NCI-H82 (cell line): ENCODE measurements around the gene CHRM4.

ENCODE experiments used
- DNase-seq: peaks from one replicate; lab custom pipeline; 2025; lab: John Stamatoyannopoulos, UW

The CHRM4 gene

GRCh38 chr11:46402957-46403902 is 11.7 kb upstream of the CHRM4 start:
- DNase-seq = no peak

GRCh38 chr11:46397526-46397925 is 6.0 kb upstream of the CHRM4 start:
- no peak for DNase-seq

GRCh38 chr11:46393759-46394158 is 2.2 kb upstream of the CHRM4 start:
- no peak for DNase-seq

- DNase-seq = peak; percentile 51
Measured at GRCh38 chr11:46393231-46393616, 1.6 kb upstream of the CHRM4 start.

GRCh38 chr11:46392421-46393230 is 1.1 kb upstream of the CHRM4 start:
- DNase-seq = peak; percentile 61

GRCh38 chr11:46391186-46391577 is 394 bp downstream of the CHRM4 start:
- DNase-seq = peak; percentile 35

- peak; percentile 48 for DNase-seq
Measured at GRCh38 chr11:46390331-46391171, 1.0 kb downstream of the CHRM4 start.

- DNase-seq = peak; percentile 83
Measured at GRCh38 chr11:46389450-46390330, 1.9 kb downstream of the CHRM4 start.

GRCh38 chr11:46388619-46389449 is 2.7 kb downstream of the CHRM4 start:
- peak; percentile 65 for DNase-seq

- DNase-seq = no peak
Measured at GRCh38 chr11:46387919-46388618, 3.5 kb downstream of the CHRM4 start.

GRCh38 chr11:46387456-46387855 is 4.1 kb downstream of the CHRM4 start:
- no peak for DNase-seq

- DNase-seq = no peak
Measured at GRCh38 chr11:46386674-46387073, 4.9 kb downstream of the CHRM4 start.

- DNase-seq = no peak
Measured at GRCh38 chr11:46386005-46386578, 5.5 kb downstream of the CHRM4 start.

- DNase-seq = no peak
Measured at GRCh38 chr11:46385169-46386004, 6.2 kb downstream of the CHRM4 start.

GRCh38 chr11:46383974-46384701 is 7.4 kb downstream of the CHRM4 start:
- no peak for DNase-seq

- peak; percentile 65 for DNase-seq
Measured at GRCh38 chr11:46383404-46383758, 8.2 kb downstream of the CHRM4 start.

- peak; percentile 77 for DNase-seq
Measured at GRCh38 chr11:46382646-46383403, 8.8 kb downstream of the CHRM4 start.
